Measurements from ENCODE around the gene LSM10.
A peak's percentile ranks its signal among the peaks of the same experiment; 100 is the strongest.

Gene LSM10

DNA sequence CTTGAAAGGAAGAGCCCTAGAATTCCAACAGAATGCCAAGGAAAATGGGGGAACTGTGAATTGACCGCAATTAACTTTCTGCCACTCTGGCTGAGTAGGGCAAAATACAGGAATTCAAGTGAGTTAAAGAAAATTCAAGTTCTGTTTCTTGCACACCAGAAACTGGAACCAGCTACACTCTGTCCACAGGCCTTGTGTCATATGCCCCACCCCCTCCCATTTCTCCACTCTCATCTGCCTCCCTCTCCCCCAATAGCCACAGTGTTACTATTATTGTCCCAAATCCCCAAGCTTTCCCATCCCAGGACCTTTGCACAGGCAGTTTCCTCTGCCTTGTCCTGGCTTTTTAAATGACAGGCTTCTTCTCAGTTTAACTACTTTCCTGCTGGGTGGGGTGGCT is 7.7 kb downstream of the LSM10 start:
- TF ChIP-seq, protein P1, sequence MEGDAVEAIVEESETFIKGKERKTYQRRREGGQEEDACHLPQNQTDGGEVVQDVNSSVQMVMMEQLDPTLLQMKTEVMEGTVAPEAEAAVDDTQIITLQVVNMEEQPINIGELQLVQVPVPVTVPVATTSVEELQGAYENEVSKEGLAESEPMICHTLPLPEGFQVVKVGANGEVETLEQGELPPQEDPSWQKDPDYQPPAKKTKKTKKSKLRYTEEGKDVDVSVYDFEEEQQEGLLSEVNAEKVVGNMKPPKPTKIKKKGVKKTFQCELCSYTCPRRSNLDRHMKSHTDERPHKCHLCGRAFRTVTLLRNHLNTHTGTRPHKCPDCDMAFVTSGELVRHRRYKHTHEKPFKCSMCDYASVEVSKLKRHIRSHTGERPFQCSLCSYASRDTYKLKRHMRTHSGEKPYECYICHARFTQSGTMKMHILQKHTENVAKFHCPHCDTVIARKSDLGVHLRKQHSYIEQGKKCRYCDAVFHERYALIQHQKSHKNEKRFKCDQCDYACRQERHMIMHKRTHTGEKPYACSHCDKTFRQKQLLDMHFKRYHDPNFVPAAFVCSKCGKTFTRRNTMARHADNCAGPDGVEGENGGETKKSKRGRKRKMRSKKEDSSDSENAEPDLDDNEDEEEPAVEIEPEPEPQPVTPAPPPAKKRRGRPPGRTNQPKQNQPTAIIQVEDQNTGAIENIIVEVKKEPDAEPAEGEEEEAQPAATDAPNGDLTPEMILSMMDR (conservative IDR thresholded peaks at IDR 0.05): no peak
- H3K27ac ChIP-seq: no peak overlapping the region

DNA sequence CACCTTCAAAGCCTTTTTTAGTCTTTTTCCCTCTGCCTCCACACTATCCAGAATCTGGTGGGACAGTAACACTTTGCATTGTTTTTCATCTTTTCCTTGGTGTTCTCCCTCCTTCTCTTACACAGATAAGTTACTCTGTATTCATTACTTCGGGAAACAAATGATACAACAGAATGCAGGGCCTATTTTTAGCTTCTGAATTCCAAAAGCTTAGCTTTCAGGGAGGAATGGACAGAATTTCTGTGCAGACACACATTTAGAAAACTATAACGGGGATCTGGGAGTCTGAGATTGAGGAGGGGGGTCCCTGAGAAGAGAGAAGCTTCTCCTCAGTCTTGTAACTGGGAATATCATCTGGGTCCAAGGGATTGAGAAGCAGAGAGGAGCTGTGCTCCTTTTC is 8.4 kb downstream of the LSM10 start:
- H3K27ac ChIP-seq: no peak overlapping the region
- TF ChIP-seq, protein P1 (conservative IDR thresholded peaks at IDR 0.05): no peak

DNA sequence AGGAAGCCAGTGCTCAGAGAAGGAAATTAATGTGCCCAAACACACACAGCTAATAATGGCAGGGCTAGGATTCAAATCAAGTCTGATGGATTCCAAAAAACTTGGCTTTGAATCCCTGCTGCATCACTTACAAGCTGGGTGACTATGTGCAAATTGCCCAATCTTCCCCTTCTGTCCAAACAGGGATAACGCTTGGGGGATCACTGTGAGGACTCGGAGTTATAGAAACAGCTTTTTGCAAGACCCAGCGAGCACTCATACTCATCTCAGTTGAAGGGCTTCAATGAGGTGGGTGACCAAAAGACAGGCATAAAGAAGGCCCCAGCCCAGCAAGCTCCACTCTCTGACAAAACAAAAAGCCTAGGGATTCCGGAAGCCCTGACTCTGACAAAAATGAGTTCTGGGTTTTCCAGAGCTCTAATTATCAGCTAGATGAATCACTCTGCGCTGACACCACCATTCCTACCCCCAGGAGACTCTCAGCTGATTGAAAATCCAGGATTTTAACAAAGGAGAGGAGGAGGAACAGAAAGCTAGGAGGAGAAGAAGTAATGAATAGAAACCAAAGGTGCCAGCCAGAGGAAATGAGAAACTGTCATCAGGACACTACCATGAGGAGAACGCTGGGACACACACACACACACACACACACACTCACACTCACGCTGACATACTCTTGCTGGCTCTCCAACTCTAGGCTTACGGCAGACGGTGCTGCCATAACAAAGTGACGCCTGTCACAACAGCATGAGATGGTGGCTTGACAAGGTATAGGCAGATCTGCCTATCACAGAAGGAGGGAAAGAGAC is 10.4 kb downstream of the LSM10 start:
- TF ChIP-seq, protein P1 (conservative IDR thresholded peaks at IDR 0.05): no peak
- H3K27ac ChIP-seq: peak overlapping the region; percentile 84

DNA sequence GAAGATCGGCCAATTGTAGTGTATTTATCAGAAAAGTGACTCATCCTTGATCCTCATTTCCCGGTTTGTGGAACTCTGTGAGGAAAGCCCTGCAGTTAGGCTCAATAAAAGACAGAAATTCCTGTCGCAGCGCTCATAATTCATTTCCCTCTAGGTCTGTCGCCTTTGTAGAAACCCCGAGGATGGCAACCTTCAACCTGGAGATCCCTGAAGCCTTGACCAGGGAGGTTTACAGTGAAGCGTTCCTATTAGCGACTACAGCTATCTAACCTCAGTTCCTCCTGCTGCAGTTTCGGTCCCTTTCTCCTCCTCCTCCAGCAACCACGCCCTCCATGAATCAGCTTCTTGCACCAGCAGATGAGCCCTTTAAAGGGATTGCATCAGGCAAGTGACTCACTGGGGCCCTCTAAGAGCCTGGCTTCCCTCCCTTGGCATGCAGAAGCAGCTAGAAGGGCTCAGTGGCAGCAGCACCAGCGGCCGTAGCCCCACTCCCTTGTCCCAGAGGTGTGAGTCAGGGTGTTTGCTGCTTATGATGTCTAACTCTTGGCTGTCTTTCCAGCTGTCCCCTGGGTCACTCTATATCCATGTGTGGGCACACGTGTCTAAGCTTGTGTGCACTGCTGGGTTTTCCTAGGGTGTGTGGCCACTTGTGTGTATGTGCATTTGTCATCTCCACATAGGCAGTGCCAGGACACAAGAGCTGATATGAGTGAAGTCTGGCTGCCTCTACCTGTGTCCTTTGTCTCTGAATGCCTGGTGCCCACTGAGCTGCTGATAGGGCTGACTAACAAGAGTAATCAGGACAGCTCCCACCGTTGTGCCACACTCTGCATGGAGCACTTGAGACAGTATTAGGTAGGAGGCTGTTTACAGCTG is 11.2 kb downstream of the LSM10 start:
- TF ChIP-seq, protein P1 (conservative IDR thresholded peaks at IDR 0.05): no peak
- H3K27ac ChIP-seq: peak overlapping the region; percentile 84

DNA sequence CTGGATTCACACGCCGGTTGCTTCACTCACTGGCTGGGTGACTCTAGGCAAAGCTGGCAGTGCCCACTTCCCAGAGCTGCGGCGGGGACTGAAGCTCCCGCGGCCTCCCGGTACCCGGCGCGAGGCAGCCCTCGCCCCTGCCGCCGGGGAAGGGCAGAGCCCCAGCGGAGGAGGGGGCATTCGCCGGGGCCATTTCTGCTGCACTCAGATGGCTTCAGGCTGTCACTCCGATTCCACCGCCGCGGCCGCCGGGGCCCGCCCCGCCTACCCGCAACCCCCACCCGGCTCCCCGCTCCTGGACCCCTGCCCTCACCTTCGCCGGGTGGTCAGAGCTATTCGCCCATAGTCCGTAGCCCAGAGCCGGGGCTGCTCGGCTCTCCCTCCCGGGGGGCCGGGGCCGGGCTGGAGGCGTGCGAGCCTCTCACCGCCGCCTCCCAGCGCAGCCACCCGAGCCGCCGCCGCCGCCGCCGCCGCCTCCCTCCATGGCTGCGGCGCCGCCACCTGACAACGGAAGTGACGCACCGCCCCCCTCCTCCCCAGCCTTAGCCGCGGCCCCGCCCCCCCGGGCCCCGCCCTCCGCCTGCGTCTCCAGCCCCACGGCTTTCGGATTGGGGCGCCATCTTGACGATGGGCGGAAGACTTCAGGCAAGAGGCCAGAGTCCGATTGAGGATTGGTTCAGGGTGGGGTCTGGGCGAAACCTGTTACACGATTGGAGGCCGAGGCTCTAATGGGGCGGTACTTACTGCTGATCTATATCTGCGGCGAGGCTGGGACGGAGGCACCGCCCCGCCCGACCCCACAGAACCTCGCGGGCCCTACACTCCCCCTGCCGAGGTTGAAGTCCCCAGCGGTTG is 12.1 kb downstream of the LSM10 start, which contains the start of gene STK40:
Gene STK40 (minus strand): TSS at position 515 of the 855 bp plus-strand sequence. CDS start 24,592 bp downstream, outside the sequence.
- TF ChIP-seq, protein P1 (conservative IDR thresholded peaks at IDR 0.05): no peak
- H3K27ac ChIP-seq: peak within 1 kb of the TSS; percentile 84

DNA sequence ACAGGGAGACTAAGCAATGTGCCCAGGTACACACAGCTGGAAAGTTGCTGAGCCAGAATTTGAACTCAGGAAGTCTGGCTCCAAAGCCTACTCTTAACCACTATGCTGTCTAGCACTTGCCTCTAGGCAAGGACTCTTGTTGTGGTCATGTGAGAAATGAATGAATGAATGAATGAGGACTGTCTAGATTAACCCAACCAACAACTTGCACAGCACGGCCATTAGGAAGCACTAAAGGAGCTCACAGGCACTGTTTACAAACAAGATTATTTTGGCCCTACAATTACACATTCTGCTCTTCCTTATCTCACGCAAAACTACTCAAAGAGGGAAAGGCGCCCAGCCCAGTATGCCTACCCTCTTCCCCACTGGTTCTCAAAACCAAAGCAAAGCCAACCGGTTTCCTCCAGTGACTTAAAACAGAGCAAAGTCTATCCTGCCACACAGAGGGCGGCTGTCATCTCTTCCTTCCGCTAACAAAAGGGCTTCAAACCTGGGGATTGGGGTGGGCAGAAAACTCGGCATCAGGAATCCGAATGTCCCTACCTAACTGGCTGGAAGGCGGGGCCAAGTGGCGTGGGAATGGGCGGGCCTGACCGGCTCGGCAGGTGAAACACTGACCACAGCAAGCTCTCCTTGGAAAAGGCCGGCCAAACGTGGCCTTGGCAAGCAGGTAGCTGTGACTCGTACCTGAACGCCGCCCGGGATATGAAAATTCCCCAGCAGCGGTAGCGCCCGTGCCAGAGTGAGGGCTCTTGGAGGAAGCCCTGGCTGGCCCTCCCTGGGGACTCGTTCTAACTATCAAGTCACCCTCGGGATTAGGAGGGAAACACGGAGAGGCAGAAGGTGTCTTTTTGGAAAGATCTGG is 12.9 kb downstream of the LSM10 start:
- TF ChIP-seq, protein P1 (conservative IDR thresholded peaks at IDR 0.05): no peak
- H3K27ac ChIP-seq: peak overlapping the region; percentile 84
